IMR-90 (cell line): Measurements from ENCODE around the gene DAD1. TPM values are rescaled to one million over a fixed set of nuclear protein-coding genes. Genes with fewer than 3 reads are reported as not detected.

Source experiments
- ATAC-seq: fragments of 200-7000 bp; cut with Tn5 transposase; 2 replicates; pipeline ENCODE4 v1.9.1; 2020; ENCODE audit warnings: low read depth, mild to moderate bottlenecking, moderate library complexity
- BruUV-seq: library from RNA; stranded (reverse); fragments of 400-500 nt; replicated peaks from 2 replicates; lab custom pipeline; 2021; lab: Mats Ljungman, UMichigan
- CTCF ChIA-PET: fragments of 300-600 bp; formaldehyde crosslinking; extraction: SDS; loops from one replicate; lab custom pipeline; 2021; ENCODE audit warnings: antibody characterized with exemption; lab: Yijun Ruan, JAX
- POLR2A ChIA-PET: fragments of 300-600 bp; sonication (Branson Sonifier 250); formaldehyde crosslinking; loops from one replicate; lab custom pipeline; 2022; ENCODE audit warnings: antibody characterized with exemption; ENCODE audit not compliant: unreplicated experiment; lab: Charles Lee
- DNase-seq: peaks from one replicate; pipeline ENCODE4 v3.0.0; 2013
- H2AFZ ChIP-seq: replicated peaks from 2 replicates; pipeline ENCODE3; 2013; ENCODE audit warnings: low read length, mild to moderate bottlenecking; ENCODE audit not compliant: poor library complexity
- H2AK5ac ChIP-seq: 2 replicates; pipeline ENCODE4 v1.6.1; 2013; ENCODE audit warnings: low read depth, low read length, inconsistent platforms
- H2AK9ac ChIP-seq: replicated peaks from 2 replicates; pipeline ENCODE3; 2013; ENCODE audit warnings: mild to moderate bottlenecking, low read depth, low read length, moderate library complexity; ENCODE audit not compliant: poor library complexity
- H2BK120ac ChIP-seq: 2 replicates; pipeline ENCODE4 v1.6.1; 2013; ENCODE audit warnings: low read depth, low read length, inconsistent platforms
- H2BK15ac ChIP-seq: 3 replicates; pipeline ENCODE4 v1.6.1; 2013; ENCODE audit warnings: low read depth, low read length, inconsistent platforms
- H2BK20ac ChIP-seq: 2 replicates; pipeline ENCODE4 v1.6.1; 2013; ENCODE audit warnings: low read depth, mild to moderate bottlenecking, inconsistent platforms, low read length, moderate library complexity
- H2BK5ac ChIP-seq: 2 replicates; pipeline ENCODE4 v1.6.1; 2013; ENCODE audit warnings: mild to moderate bottlenecking, low read depth, low read length, inconsistent platforms; ENCODE audit not compliant: poor library complexity, severe bottlenecking
- H3K14ac ChIP-seq: replicated peaks from 2 replicates; pipeline ENCODE4 v1.6.1; 2013; ENCODE audit warnings: low read depth, low read length, inconsistent platforms
- H3K18ac ChIP-seq: 2 replicates; pipeline ENCODE4 v1.6.1; 2013; ENCODE audit warnings: low read depth, low read length, control low read depth
- H3K23ac ChIP-seq: 2 replicates; pipeline ENCODE4 v1.6.1; 2013; ENCODE audit warnings: low read depth, low read length, inconsistent platforms
- H3K27ac ChIP-seq: 2 replicates; pipeline ENCODE4 v1.5.1; 2013; ENCODE audit warnings: mild to moderate bottlenecking, control low read depth, low read length; ENCODE audit not compliant: insufficient read depth
- H3K27me3 ChIP-seq: 2 replicates; pipeline ENCODE4 v1.6.1; 2013; ENCODE audit warnings: low read length; ENCODE audit not compliant: control insufficient read depth, insufficient read depth
- H3K36me3 ChIP-seq: 2 replicates; pipeline ENCODE4 v1.6.1; 2013; ENCODE audit warnings: low read length, mixed read lengths; ENCODE audit not compliant: control insufficient read depth, insufficient read depth
- H3K4ac ChIP-seq: 2 replicates; pipeline ENCODE4 v1.6.1; 2013; ENCODE audit warnings: low read depth, low read length, inconsistent platforms
- H3K4me1 ChIP-seq: 2 replicates; pipeline ENCODE4 v1.6.1; 2013; ENCODE audit warnings: low read length, mixed read lengths; ENCODE audit not compliant: control insufficient read depth, insufficient read depth
- H3K4me2 ChIP-seq: 2 replicates; pipeline ENCODE4 v1.6.1; 2013; ENCODE audit warnings: low read depth, mild to moderate bottlenecking, control low read depth, low read length, moderate library complexity
- H3K4me3 ChIP-seq: 2 replicates; pipeline ENCODE4 v1.5.1; 2013; ENCODE audit warnings: low read depth, mild to moderate bottlenecking, control low read depth, low read length, moderate library complexity; ENCODE audit not compliant: insufficient read depth
- H3K56ac ChIP-seq: 2 replicates; pipeline ENCODE4 v1.6.1; 2013; ENCODE audit warnings: low read length, inconsistent platforms; ENCODE audit not compliant: insufficient read depth; ENCODE audit errors: extremely low read depth
- H3K79me1 ChIP-seq, 2 experiments: 2 replicates each; pipeline ENCODE4 v1.6.1; 2013; ENCODE audit warnings: low read length in 2 of 2, inconsistent platforms in 1 of 2, low read depth in 1 of 2
- H3K9ac ChIP-seq: 2 replicates; pipeline ENCODE4 v1.6.1; 2013; ENCODE audit warnings: low read depth, low read length, control low read depth
- H3K9me1 ChIP-seq: 2 replicates; pipeline ENCODE4 v1.6.1; 2013; ENCODE audit warnings: low read length, inconsistent platforms; ENCODE audit not compliant: insufficient read depth
- H3K9me3 ChIP-seq: 2 replicates; pipeline ENCODE4 v1.6.1; 2013; ENCODE audit warnings: low read length; ENCODE audit not compliant: control insufficient read depth, insufficient read depth
- H4K20me1 ChIP-seq: 2 replicates; pipeline ENCODE4 v1.6.1; 2013; ENCODE audit warnings: low read length, inconsistent platforms; ENCODE audit not compliant: insufficient read depth
- H4K5ac ChIP-seq: 2 replicates; pipeline ENCODE4 v1.6.1; 2013; ENCODE audit warnings: mild to moderate bottlenecking, low read depth, low read length, control low read depth
- H4K8ac ChIP-seq, 2 experiments: 2 replicates each; pipeline ENCODE4 v1.6.1; 2013; ENCODE audit warnings: low read depth in 2 of 2, low read length in 2 of 2, control low read depth in 1 of 2, inconsistent platforms in 1 of 2
- H4K91ac ChIP-seq: 2 replicates; pipeline ENCODE4 v1.6.1; 2013; ENCODE audit warnings: low read depth, low read length, inconsistent platforms; ENCODE audit not compliant: insufficient read depth
- CEBPB ChIP-seq: IDR thresholded peaks from 2 replicates; pipeline ENCODE4 v1.6.1; 2012; ENCODE audit warnings: low read depth, low read length, improper control_type of control experiment
- CHD1 ChIP-seq: IDR thresholded peaks from 2 replicates; pipeline ENCODE4 v1.6.1; 2012; ENCODE audit warnings: low read depth, low read length, improper control_type of control experiment
- FOS ChIP-seq: fragments of 150-350 bp; IDR thresholded peaks from 2 replicates; pipeline ENCODE4 v1.6.1; 2016; ENCODE audit warnings: low read depth, low read length
- MAFK ChIP-seq: IDR thresholded peaks from 2 replicates; pipeline ENCODE4 v1.6.1; 2012; ENCODE audit warnings: low read depth, low read length, improper control_type of control experiment
- MXI1 ChIP-seq: IDR thresholded peaks from 2 replicates; pipeline ENCODE4 v1.6.1; 2012; ENCODE audit warnings: low read depth, mild to moderate bottlenecking, low read length, moderate library complexity, borderline replicate concordance
- POLR2A ChIP-seq: IDR thresholded peaks from 2 replicates; pipeline ENCODE4 v1.6.1; 2012; ENCODE audit warnings: mild to moderate bottlenecking, low read depth, low read length
- RCOR1 ChIP-seq: IDR thresholded peaks from 2 replicates; pipeline ENCODE4 v1.6.1; 2012; ENCODE audit warnings: mild to moderate bottlenecking, low read length, improper control_type of control experiment; ENCODE audit not compliant: insufficient replicate concordance
- RFX5 ChIP-seq: IDR thresholded peaks from 2 replicates; pipeline ENCODE4 v1.8.0; 2012; ENCODE audit warnings: low read depth, mild to moderate bottlenecking, low read length, moderate library complexity
- WGBS, 2 experiments: methylation state at CpG; one replicate each; pipeline versions ENCODE4 v1.1.5 to v1.1.7; 2013; ENCODE audit warnings: missing lambda C conversion rate in 2 of 2; ENCODE audit not compliant: insufficient read length in 1 of 2; ENCODE audit errors: extremely low coverage in 2 of 2; 5-methylcytosine and 5-hydroxymethylcytosine counted together
- dilution Hi-C: fragments of 300-500 bp; cut with HindIII; formaldehyde crosslinking; loops from one replicate; pipeline ENCODE4 v1.14.3; 2018; ENCODE audit warnings: low sequenced_read_pairs; ENCODE audit not compliant: unreplicated experiment
- in situ Hi-C: fragments of 300-500 bp; cut with MboI; formaldehyde crosslinking; loops from 3 replicates; pipeline ENCODE4 v1.14.3; 2019; ENCODE audit warnings: low sequenced_read_pairs, inconsistent platforms, mixed read lengths
- intact Hi-C: fragments of 100-400 bp; cut with micrococcal nuclease; formaldehyde crosslinking; loops from 2 replicates; pipeline ENCODE4 v1.10.0; 2022
- polyA plus RNA-seq, 3 experiments: library from polyadenylated mRNA; depleted of rRNA; stranded (reverse); fragments of >200 nt; gene quantifications; 2 replicates each; pipeline ENCODE4 v1.2.3, GENCODE V29; 2012; ENCODE audit warnings: low replicate concordance in 1 of 3
- total RNA-seq: library from RNA; depleted of rRNA; stranded (reverse); fragments of >200 nt; gene quantifications from 2 replicates; pipeline ENCODE4 v1.2.3, GENCODE V29; 2012
- TF ChIP-seq, protein P1 (sequence below): conservative IDR thresholded peaks from 2 replicates; pipeline ENCODE4 v1.5.1; 2012; ENCODE audit warnings: mild to moderate bottlenecking, low read depth, low read length, improper control_type of control experiment

DAD1 gene
- total and polyA plus RNA-seq, 2 of the 4 experiments (the other 2 are of a cell fraction), result 396 to 496 TPM

DNA sequence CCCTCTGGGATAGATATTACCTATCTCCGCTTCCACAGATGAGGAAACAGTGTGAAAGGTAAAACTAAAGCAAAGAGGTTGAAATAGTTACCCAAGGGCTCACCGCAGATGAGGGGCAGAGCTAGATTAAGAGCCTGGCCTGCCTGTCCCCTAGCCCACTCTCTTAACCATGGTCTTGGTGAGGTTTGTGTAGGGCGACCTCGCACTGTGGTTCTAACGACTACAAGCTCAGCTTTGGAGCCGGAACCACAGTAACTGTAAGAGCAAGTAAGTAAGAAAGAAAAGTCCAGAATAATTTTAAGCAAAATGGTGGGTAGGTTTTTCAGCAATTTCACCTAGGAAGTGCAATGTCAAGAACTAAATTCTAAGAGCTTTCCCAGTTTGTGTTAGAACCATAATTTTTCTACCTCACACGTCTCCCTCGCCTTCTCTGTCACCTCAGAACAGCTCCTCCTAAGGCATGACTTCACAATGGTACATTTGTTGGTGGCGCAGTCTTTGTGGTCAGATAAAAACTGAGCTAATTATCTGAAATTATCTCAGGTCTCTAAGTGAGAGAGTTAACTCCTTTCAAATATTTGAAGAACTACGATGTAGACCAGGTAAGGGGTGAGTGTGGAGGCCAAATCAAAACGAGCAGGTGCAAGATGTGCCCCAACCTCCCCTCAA, 64.8 kb downstream of the DAD1 start:
- H2BK5ac ChIP-seq, result no peak overlapping the region
- ATAC-seq (no peak), DNase-seq (no peak)
- no peak overlapping the region for H2BK120ac ChIP-seq
- no CpG with 5 or more reads among the region's 11 CpGs for WGBS, 2 experiments
- H3K9me1 ChIP-seq, result 0 out of 2 replicates have a peak, but pooled peaks cover 2% of the 10 kb centered on the region
- CTCF ChIA-PET, result interaction anchor here (0.6 to 1.6 kb wide), 4 partner anchors 10 to 93 kb away, joined by 3 to 7 read pairs (median 6); no protein-coding TSS in a partner anchor
- H3K27me3 ChIP-seq, result no peaks in the 10 kb centered on the region
- no TSS peak for BruUV-seq
- H2BK15ac ChIP-seq, result no peak overlapping the region
- H3K4me3 ChIP-seq, result no peak overlapping the region
- no peak overlapping the region for H2BK20ac ChIP-seq
- dilution Hi-C loops, result no loop called here
- intact Hi-C loops, result no loop called here
- no peak overlapping the region for H3K27ac ChIP-seq
- no peak overlapping the region for H4K8ac ChIP-seq
- H2AK5ac ChIP-seq, result 0 out of 2 replicates have a peak overlapping the region, but pooled peaks have one; percentile 17
- H3K18ac ChIP-seq, result no peak overlapping the region
- POLR2A ChIA-PET, result no interaction called here
- no peak overlapping the region for H3K56ac ChIP-seq
- no peak overlapping the region for H3K4ac ChIP-seq
- no peak overlapping the region for H4K5ac ChIP-seq
- no peaks in the 10 kb centered on the region for H3K36me3 ChIP-seq
- H3K23ac ChIP-seq, result no peak overlapping the region
- H3K14ac ChIP-seq, result 0 out of 2 replicates have a peak overlapping the region, but pooled peaks have one; percentile 20
- H2AFZ ChIP-seq, result no peak overlapping the region
- peaks cover 11% of the 10 kb centered on the region for H3K4me1 ChIP-seq
- no peak overlapping the region for H3K9ac ChIP-seq
- no peak overlapping the region for H2AK9ac ChIP-seq
- TF ChIP-seq FOS (no peak), CEBPB (no peak), POLR2A (no peak), RFX5 (no peak), CHD1 (no peak), MXI1 (no peak), RCOR1 (no peak), MAFK (no peak)
- TF ChIP-seq, protein P1, sequence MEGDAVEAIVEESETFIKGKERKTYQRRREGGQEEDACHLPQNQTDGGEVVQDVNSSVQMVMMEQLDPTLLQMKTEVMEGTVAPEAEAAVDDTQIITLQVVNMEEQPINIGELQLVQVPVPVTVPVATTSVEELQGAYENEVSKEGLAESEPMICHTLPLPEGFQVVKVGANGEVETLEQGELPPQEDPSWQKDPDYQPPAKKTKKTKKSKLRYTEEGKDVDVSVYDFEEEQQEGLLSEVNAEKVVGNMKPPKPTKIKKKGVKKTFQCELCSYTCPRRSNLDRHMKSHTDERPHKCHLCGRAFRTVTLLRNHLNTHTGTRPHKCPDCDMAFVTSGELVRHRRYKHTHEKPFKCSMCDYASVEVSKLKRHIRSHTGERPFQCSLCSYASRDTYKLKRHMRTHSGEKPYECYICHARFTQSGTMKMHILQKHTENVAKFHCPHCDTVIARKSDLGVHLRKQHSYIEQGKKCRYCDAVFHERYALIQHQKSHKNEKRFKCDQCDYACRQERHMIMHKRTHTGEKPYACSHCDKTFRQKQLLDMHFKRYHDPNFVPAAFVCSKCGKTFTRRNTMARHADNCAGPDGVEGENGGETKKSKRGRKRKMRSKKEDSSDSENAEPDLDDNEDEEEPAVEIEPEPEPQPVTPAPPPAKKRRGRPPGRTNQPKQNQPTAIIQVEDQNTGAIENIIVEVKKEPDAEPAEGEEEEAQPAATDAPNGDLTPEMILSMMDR, result no peak
- in situ Hi-C loops, result no loop called here
- H3K4me2 ChIP-seq, result no peak overlapping the region
- H4K20me1 ChIP-seq, result no peaks in the 10 kb centered on the region
- no peak overlapping the region for H4K91ac ChIP-seq
- no peaks in the 10 kb centered on the region for H3K79me1 ChIP-seq
- H3K9me3 ChIP-seq, result no peaks in the 10 kb centered on the region
